IPS-20b (cell line): Measurements from ENCODE around the gene SCAF8.
"Not testable (repeated sequence)": the region's sequence is repeated elsewhere in the genome, so short reads cannot be mapped to it uniquely, and the experiment has no call there.

Experiments
- H3K27ac ChIP-seq: one replicate; pipeline ENCODE4 v1.5.1; 2013; ENCODE audit warnings: low read length
- H3K27me3 ChIP-seq: 2 replicates; pipeline ENCODE4 v1.6.1; 2013; ENCODE audit warnings: mild to moderate bottlenecking, low read length, inconsistent platforms; ENCODE audit not compliant: insufficient read depth
- H3K36me3 ChIP-seq: 2 replicates; pipeline ENCODE4 v1.6.1; 2013; ENCODE audit warnings: low read depth, mild to moderate bottlenecking, inconsistent platforms, low read length, moderate library complexity; ENCODE audit not compliant: insufficient read depth
- H3K4me1 ChIP-seq: 2 replicates; pipeline ENCODE4 v1.6.1; 2013; ENCODE audit warnings: mild to moderate bottlenecking, control low read depth, inconsistent platforms, low read length, moderate library complexity; ENCODE audit not compliant: insufficient read depth
- H3K4me3 ChIP-seq: 2 replicates; pipeline ENCODE4 v1.5.1; 2013; ENCODE audit warnings: mild to moderate bottlenecking, low read length, inconsistent platforms
- H3K9ac ChIP-seq: 2 replicates; pipeline ENCODE4 v1.6.1; 2013; ENCODE audit warnings: low read depth, mild to moderate bottlenecking, inconsistent platforms, low read length, moderate library complexity
- H3K9me3 ChIP-seq: 2 replicates; pipeline ENCODE4 v1.6.1; 2013; ENCODE audit warnings: mild to moderate bottlenecking, low read depth, low read length, inconsistent platforms; ENCODE audit not compliant: insufficient read depth

SCAF8 gene

DNA sequence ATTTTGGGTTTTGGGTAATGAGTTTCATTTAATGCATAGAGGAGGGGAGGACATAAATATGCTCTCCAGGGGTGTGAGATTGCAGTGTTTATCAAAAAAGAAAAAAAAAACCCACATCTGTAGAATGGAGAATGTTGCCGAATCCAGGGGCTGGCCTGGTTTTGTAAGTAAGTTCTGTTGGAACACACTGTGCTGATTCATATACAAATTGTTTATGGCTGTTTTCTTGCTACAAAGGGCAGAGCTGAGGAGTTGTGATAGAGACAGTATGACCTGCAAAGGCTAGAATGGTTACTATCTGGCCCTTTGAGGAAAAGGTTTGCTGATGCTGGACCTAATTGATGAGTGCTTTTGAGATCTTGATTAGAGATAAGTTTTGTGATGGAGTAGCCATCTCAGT lies 30.4 kb downstream of the SCAF8 start:
- Histone ChIP-seq H3K9ac (no peak overlapping the region), H3K36me3 (no peaks in the 10 kb centered on the region), H3K27me3 (no peaks in the 10 kb centered on the region), H3K4me3 (no peak overlapping the region), H3K27ac (no peak overlapping the region), H3K4me1 (peaks cover 13% of the 10 kb centered on the region; the same call in 1 of the 2 replicates), H3K9me3 (no peaks in the 10 kb centered on the region)

DNA sequence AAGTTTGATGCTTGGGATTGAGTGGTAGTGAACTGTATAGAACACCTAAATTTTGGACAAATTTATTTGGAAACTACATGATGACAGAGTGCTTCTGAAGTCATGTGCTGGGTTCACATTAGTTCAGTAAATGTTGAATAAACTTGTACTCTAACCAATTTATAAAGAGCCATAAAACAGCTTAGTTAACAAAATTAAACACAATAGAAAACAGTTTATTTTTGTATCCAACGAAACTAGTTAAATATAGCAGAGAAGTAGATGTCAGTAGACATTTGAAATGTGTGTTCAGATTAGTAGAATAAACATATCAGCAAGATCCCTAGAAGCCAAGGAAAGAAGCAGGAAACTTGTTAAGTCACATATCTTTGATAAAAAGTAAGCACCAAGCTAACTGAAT lies 32.1 kb downstream of the SCAF8 start:
- Histone ChIP-seq H3K4me1 (peaks cover 10% of the 10 kb centered on the region; the same call in 1 of the 2 replicates), H3K4me3 (no peak overlapping the region), H3K9me3 (no peaks in the 10 kb centered on the region), H3K9ac (no peak overlapping the region), H3K27me3 (no peaks in the 10 kb centered on the region), H3K36me3 (no peaks in the 10 kb centered on the region), H3K27ac (no peak overlapping the region)

DNA sequence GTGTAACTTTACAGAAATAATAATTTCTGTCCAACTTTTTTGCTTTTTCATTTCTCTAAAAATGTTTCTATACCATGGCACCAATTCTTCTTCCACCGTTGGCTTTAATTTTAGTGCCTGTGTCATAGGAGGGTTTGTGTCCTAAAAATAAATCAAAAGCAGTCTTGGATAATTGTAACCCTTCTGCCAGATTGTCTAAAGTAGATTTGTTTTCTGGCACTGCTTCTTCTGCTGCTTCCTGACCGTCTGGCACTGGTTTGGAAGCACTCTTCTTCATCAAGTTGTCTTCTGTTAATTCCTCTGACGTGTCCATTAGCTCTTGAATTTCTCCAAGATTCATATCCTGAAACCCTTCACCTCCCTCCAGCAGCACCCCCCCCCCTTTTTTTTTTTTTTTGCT lies 33.1 kb downstream of the SCAF8 start:
- Histone ChIP-seq H3K27ac (no peak overlapping the region), H3K9me3 (no peaks in the 10 kb centered on the region), H3K27me3 (no peaks in the 10 kb centered on the region), H3K9ac (no peak overlapping the region), H3K4me3 (no peak overlapping the region), H3K36me3 (no peaks in the 10 kb centered on the region), H3K4me1 (peaks cover 10% of the 10 kb centered on the region; the same call in 1 of the 2 replicates)

DNA sequence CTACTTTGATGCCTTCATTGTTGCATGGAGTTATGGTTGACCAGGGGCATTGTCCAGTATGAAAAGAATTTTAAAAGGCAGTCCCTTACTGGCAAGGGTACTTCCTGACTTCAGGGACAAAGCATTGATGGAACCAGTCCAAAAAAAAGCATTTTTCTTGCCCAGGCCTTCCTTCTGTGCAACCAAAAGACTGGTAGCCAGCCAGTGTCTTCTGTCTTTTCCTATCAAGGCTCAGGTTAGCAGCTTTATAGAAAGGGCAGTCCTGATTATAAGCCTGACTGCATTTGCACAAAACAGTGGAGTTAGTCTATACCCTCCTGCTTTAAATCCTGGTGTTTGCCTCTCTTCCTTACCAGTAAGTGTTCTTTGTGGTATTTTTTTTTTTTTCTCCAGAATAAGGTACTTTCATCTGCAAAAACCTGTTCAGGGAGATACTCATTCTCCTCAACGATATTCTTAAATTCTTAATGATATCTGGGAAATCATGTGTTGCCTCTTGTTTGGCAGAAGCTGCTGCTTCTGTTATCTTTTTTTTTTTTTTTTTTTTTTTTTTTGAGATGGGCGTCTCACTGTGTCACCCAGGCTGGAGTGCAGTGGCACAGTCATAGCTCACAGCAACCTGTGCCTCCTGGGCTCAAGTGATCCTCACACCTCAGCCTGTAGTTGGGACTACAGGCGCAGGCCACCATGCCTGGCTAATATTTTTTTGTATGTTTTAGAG lies 33.9 kb downstream of the SCAF8 start:
- no peak overlapping the region for H3K9ac ChIP-seq
- H3K27ac ChIP-seq, result no peak overlapping the region
- H3K36me3 ChIP-seq, result no peaks in the 10 kb centered on the region
- H3K9me3 ChIP-seq, result no peaks in the 10 kb centered on the region
- H3K27me3 ChIP-seq, result no peaks in the 10 kb centered on the region
- peaks cover 10% of the 10 kb centered on the region; the same call in 1 of the 2 replicates for H3K4me1 ChIP-seq
- H3K4me3 ChIP-seq, result no peak overlapping the region

DNA sequence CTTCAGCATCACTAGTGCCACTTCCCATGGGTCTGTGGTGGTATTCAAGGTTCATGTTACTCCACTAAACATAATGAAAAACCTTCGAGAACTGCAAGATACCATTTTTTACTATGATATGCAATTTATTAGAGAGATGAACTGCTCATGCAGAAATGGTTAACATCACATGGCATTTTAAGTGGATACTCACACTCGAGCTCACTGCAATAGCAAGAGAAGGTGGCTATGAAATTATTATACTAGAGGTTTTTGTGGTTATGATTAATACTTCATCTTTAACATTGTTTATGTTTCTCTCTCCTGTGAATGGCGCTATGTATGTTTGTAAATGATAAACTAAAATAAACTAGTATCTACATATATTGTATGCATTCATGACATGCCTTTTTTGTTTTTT lies 35.1 kb downstream of the SCAF8 start:
- Histone ChIP-seq H3K27me3 (no peaks in the 10 kb centered on the region), H3K9ac (no peak overlapping the region), H3K27ac (no peak overlapping the region), H3K4me3 (no peak overlapping the region), H3K36me3 (no peaks in the 10 kb centered on the region), H3K4me1 (peaks cover 9% of the 10 kb centered on the region; the same call in 1 of the 2 replicates), H3K9me3 (no peaks in the 10 kb centered on the region)

DNA sequence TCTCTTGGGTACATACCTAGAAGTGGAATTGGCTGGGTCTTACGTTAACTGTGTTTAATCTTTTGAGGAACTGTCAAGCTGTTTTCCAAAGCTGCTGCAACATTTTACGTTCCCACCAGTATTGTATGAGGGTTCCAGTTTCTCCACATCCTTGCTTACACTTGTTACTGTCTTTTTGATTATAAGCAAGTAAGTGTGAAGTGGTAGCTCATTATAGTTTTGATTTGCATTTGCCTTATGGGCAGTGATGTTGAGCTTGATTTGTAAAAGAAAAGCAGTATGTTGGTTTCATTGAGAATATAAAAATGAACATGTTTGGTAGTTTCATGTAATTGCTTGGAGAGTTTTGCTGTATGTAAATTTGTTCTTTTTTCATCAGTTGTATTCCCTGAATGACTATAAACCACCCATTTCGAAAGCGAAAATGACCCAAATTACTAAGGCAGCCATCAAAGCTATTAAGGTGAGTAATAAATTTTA lies 40.4 kb downstream of the SCAF8 start:
- Histone ChIP-seq H3K9me3 (no peaks in the 10 kb centered on the region), H3K27me3 (no peaks in the 10 kb centered on the region), H3K36me3 (peaks cover 23% of the 10 kb centered on the region; the same call in 1 of the 2 replicates), H3K9ac (no peak overlapping the region), H3K4me1 (no peaks in the 10 kb centered on the region), H3K27ac (no peak overlapping the region), H3K4me3 (no peak overlapping the region)

DNA sequence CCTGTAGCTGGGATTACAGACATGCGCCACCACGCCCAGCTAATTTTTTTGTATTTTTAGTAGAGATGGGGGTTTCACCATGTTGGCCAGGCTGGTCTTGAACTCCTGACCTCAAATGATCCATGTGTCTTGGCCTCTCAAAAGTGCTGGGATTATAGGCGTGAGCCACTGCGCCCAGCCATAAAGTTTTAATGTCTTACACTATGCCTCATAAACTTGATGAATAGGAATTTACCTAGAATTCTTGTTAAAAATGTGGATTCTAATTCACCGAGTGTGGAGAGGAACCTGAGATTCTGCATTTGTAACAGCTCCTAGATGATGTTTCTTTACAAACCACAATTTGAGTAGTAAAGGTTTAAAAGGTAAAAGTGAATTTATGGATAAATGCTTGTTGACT lies 45.9 kb downstream of the SCAF8 start:
- not testable (repeated sequence) for H3K4me3 ChIP-seq, H3K9ac ChIP-seq, H3K4me1 ChIP-seq, H3K27me3 ChIP-seq, H3K9me3 ChIP-seq, H3K27ac ChIP-seq
- H3K36me3 ChIP-seq, result peaks cover 56% of the 10 kb centered on the region

DNA sequence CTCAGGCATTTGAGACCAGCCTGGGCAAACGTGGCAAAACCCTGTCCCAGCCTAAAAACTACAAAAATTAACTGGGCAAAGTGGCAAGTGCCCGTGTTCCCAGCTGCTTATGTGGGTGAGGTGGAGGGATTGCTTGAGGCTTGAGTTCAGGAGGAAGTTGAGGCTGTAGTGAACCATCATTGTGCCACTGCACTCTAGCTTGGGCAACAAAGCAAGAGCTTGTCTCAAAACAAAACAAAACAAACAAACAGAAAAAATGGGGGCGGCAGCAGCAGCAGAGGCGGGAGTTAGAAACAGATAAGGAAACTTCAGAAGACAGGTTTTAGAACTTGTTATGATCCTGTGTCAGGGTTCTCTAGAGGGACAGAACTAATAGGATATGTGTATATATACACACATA lies 49.0 kb downstream of the SCAF8 start:
- Histone ChIP-seq H3K9ac (no peak overlapping the region), H3K4me3 (no peak overlapping the region), H3K27ac (no peak overlapping the region), H3K36me3 (peaks cover 53% of the 10 kb centered on the region), H3K4me1 (peaks cover 3% of the 10 kb centered on the region; the same call in 1 of the 2 replicates), H3K9me3 (no peaks in the 10 kb centered on the region), H3K27me3 (no peaks in the 10 kb centered on the region)

DNA sequence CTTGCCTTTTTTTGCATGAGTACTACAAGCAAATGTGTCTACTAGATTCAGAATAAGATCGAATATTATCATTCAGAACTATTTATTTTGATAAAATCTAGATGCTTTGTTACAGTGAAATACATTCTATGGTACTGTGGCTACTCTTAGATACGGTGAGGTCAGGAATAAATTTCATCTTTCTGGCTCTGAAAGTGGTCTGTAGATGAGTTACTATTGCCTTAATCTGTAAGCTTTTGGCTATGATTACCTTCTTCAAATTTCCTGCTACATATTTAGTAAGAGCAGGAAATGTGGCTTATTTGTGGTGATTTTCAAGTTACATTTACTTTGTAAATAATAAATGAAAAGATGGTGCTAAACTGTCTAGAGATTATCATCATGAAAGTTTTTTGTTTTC lies 50.0 kb downstream of the SCAF8 start:
- Histone ChIP-seq H3K27ac (no peak overlapping the region), H3K9ac (no peak overlapping the region), H3K4me3 (no peak overlapping the region), H3K4me1 (peaks cover 3% of the 10 kb centered on the region; the same call in 1 of the 2 replicates), H3K9me3 (no peaks in the 10 kb centered on the region), H3K36me3 (peaks cover 52% of the 10 kb centered on the region), H3K27me3 (no peaks in the 10 kb centered on the region)

DNA sequence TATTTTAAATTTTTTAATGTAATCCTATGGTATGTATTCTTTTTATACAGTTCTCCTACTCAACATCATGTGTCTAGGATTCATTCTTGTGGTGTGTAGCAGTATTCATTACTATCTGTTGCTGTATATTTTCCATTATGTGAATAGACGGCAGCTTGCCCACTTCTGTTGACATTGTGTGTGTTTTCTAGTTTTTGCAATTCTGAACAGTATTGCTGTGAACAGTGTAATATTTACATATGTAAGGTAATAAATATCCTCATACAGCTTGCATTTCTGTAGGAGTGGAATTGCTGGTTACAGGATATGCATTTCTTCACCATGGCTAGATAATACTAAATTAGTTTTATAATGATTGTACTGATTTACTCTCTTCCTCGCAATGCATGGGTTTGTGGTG lies 51.9 kb downstream of the SCAF8 start:
- Histone ChIP-seq H3K27ac (no peak overlapping the region), H3K36me3 (peaks cover 45% of the 10 kb centered on the region), H3K9me3 (no peaks in the 10 kb centered on the region), H3K4me3 (no peak overlapping the region), H3K27me3 (no peaks in the 10 kb centered on the region), H3K9ac (no peak overlapping the region), H3K4me1 (peaks cover 3% of the 10 kb centered on the region; the same call in 1 of the 2 replicates)

DNA sequence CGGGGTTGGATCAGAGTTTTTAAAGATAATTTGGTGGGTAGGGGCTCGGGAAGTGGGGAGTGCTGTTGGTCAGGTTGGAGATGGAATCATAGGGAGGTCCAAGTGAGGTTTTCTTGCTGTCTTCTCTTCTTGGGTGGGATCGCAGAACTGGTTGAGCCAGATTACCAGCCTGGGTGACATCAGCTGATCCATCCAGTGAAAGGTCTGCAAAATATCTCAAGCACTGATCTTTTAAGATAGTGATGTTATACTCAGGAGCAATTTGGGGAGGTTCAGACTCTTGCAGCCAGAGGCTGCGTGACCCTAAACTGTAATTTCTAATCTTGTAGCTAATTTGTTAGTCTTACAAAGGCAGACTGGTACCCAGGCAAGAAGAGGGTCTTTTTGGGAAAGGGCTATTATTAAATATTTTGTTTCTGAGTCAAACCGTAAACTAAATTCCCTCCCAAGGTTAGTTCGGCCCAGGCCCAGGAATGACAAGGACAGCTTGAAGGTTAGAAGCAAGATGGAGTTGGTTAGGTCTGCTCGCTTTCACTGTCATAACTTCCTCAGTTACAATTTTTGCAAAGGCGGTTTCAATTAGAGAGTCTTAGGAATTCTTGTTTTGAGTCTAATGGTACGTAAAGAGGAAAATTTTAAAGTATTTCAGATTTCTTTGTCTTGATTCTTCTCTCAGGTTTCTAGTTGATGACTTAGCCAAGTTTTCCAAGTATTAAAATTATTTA lies 53.1 kb downstream of the SCAF8 start:
- peaks cover 3% of the 10 kb centered on the region; the same call in 1 of the 2 replicates for H3K4me1 ChIP-seq
- no peaks in the 10 kb centered on the region for H3K9me3 ChIP-seq
- no peak overlapping the region for H3K4me3 ChIP-seq
- peaks cover 37% of the 10 kb centered on the region for H3K36me3 ChIP-seq
- no peaks in the 10 kb centered on the region for H3K27me3 ChIP-seq
- no peak overlapping the region for H3K9ac ChIP-seq
- no peak overlapping the region for H3K27ac ChIP-seq
